HG03045 (cell line): ENCODE data around the gene RRM1.
"Not testable (repeated sequence)": the region's sequence is repeated elsewhere in the genome, so short reads cannot be mapped to it uniquely, and the experiment has no call there.

ENCODE experiments used
- ATAC-seq: cut with Tn5 transposase; IDR thresholded peaks from one replicate; pipeline ENCODE4 v1.9.1; 2021; ENCODE audit warnings: mild to moderate bottlenecking, moderate library complexity; ENCODE audit not compliant: unreplicated experiment

Gene RRM1

DNA sequence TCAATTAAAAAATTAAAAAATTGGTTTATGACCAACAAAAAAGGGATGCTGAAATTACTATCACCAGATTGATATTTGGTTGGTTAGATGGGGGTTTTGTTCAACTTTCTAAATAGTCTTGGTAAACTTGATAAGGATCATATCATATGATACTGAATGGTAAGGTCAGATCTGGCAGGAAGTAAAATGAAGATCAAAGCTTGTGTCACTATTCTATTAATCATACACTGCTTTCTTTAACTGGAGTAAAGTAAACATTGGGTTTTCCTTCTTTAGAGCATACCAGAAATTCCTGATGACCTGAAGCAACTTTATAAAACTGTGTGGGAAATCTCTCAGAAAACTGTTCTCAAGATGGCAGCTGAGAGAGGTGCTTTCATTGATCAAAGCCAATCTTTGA, 40.2 kb downstream of the RRM1 start:
- no peak for ATAC-seq

DNA sequence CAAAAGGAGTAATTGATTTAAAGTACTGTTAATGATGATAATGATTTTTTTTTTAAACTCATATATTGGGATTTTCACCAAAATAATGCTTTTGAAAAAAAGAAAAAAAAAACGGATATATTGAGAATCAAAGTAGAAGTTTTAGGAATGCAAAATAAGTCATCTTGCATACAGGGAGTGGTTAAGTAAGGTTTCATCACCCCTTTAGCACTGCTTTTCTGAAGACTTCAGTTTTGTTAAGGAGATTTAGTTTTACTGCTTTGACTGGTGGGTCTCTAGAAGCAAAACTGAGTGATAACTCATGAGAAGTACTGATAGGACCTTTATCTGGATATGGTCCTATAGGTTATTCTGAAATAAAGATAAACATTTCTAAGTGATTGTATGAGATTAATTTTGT, 43.9 kb downstream of the RRM1 start:
- no peak for ATAC-seq

DNA sequence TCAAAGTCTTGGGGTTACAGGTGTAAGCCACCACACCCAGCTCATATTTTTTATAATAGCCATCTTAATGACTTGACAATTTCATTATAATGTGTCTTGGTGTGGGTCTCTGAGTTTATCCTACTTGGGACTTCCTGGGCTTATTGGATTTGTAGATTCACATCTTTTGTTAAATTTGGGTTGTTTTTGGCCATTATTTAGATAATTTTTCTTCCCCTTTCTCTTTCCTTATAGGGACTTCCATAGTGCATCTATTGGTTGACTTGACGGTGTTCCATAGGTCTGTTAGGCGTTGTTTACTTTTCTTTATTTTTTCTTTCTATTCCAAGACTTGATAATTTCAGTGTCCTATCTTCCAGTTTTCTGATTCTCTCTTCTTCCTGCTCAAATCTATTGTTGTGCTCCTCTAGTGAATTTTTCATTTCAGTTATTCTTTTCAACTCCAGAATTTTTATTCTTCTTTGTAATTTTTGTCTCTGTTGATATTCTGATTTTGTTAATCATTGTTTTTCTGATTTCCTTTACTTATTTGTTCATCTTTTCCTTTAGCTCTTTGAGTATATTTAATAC, 45.6 kb downstream of the RRM1 start:
- no peak for ATAC-seq

DNA sequence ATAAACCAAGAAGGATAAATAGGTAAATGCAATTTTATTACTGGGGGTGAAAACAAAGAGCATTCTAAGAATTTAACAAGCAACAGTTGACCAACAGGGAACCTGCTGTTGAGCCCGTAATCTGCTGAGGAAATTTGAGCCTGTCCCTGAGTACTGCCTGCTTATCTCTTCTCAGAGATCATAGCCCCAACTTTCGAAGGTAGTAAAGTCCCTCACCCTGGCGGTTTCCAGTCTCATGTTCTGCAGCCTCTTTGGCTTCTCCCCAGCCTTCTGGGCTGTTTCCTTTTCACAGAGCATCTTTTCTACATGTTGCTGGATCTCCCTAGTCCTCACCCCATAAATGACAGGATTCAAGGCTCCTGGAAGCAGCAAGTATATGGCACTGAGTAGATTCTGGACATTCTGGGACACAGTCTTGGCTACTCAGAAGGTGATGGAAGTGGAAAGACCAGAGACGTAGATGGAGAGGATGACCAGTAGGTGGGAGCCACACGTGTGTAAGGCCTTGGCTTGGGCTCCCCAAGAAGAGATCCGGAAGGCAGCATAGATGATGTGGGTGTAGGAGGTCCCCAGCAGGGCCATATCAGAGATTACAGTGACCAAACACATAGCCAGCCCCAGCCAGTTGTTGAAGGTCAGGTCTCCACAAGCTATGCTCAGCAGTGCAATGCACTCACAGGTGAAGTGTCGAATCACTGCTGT, 51.6 kb downstream of the RRM1 start:
- no peak for ATAC-seq

DNA sequence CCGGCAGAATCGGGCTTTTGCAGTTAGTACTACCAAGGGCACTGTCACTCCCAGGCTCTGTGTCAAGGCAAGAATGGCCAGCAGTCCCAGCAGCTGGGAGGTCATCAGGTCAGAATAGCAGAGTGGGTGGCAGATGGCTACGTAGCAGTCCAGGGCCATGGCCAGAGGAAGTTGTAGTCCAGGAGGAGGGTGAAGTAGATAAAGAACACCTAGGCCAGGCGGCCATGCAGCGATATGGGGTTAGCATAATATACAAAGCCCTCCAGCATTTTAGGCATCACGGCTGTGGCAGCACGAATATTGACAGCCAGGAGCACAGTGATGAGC, 52.1 kb downstream of the RRM1 start:
- ATAC-seq: no peak

DNA sequence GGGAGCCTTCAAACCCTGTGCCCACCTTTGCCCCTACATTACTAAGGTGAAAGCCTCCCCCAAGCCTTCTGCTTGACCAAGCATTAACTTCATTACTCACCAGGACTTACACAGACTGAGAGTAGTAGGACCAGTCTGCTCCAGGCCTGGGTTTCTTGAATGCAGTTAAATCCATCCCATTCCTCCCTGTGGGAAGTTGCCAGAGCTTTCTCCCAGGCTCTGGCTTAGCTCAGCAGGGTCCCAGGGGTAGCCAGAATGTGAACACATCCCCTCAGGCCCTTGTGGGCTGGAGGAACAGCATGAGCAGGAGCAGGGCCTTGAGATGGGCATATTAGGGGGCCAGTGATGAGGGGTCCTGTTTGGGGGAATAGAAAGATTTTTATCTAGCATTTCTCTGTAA, 59.9 kb downstream of the RRM1 start:
- ATAC-seq: no peak

DNA sequence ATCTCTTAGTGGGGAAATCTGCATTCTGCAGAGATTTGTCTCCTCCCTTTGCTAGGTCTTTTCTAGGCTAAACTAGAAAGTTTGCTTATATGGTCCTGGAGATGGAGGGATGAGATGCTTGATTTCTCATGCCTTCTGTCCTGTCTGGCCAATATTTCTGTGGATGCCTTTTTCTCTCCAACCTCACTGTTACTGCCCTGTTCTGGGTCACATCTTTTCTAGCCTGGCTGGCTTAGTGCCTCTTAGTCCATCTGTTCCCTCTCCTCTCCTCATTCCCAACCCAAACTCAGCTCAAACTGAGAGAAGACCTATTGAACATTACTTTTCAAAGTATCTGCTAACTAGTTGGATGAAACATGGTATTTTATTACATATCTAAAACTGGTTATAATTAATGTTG, 62.0 kb downstream of the RRM1 start:
- no peak for ATAC-seq

DNA sequence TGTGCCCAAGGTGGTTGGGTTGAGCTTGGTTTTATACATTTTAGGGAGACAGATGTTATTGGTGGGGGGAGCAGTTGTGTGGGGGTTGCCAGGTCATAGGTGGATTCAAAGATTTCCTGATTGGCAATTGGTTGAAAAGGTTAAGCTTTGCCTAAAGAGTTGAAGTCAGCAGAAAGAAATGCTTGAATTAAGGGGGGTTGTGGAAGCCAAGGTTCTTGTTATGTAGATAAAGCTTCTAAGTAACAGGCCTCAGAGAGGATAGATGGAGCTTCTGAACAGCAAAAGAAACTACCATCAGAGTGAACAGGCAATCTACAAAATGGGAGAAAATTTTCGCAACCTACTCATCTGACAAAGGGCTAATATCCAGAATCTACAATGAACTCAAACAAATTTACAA, 64.2 kb downstream of the RRM1 start:
- ATAC-seq: not testable (repeated sequence)

DNA sequence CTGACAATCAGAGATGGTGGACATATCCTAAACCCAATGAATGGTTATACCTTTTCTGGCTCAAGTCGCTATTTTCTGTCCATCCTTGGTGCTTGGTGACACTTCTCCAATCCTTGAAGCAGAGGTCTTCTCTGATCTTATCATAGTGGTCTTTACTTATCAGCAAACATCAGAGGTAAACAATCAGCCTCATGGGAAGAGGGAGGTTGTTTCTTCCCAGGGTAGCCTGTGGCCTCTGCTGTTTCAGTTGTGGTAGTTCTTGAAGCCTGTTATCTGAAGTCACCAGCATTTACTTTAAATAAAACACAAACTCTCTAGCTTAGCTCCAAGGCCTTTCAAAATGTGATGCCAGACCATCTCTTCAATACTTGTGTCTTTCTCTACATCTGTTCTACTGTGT, 66.7 kb downstream of the RRM1 start:
- no peak for ATAC-seq

DNA sequence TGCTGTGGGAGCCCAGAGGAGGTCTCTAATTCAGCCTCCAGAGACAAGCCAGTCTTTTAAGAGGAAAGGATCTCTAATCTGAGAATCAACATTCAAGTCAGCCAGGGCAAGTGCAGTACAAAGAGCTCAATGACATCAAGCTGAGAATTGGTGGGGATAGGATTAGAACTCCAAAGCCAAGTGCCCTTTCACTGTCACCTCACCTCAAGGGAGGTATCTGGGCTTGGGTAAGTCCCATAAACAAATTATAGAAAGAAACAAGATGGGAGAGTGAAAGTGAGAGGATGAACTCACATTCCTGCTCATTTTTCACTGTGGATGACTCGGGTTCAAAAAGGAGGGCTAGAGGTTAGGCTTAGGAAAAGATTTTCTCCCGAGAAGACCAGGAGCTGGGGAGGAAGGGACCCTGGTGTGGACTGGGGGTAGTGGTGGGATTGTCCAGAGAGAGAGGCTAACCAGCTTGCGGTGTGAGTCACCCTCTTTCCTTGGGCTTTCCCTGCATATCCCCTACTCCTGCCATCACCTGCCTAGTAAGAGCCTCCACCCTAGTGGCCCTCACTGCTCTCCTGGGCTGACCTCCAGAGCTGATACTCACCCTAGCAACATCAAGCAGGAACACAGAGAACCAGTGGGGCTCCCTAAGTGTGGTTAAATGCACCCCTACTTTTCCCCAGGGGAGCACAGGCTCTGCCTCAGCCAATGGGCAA, 70.4 kb downstream of the RRM1 start:
- no peak for ATAC-seq

DNA sequence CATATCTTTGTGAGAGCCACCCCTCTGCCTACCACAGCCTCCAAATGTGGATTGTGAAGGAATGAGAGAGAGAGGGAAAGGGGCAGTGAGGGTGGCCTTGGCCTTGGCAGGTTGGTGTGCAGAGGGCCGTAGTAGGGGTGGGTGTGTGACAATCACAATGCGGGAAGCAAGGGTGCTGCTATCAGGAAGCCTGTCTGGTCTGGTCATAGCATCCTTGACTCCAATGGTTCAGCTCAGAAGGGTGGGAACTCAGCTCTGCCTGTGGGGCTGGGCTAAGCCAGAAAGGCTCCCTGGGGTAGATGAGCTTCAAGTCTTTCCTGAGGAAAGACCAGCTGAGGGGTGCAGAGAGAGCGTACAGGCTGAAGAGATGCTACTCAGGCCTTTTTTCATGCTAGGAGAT, 72.7 kb downstream of the RRM1 start:
- no peak for ATAC-seq

DNA sequence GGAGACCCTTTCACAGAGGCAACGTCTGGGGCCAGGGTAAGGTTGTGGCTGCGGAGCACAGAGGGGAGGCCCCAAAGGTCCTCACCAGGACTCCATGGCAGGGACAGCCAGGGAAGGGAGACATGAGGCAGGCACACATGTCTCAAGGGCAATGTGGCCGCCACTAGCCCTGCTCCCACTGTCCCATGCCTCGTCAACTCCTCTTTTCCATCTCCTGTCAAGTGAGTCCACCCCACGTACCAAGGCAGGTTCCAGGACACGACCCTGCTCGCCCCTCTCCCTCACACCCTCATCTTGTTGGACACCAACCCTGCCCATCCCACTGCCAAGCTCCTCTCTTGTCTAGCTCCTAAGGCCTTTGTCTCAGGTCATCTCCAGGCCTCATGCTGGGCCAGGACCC, 73.2 kb downstream of the RRM1 start:
- ATAC-seq: no peak

DNA sequence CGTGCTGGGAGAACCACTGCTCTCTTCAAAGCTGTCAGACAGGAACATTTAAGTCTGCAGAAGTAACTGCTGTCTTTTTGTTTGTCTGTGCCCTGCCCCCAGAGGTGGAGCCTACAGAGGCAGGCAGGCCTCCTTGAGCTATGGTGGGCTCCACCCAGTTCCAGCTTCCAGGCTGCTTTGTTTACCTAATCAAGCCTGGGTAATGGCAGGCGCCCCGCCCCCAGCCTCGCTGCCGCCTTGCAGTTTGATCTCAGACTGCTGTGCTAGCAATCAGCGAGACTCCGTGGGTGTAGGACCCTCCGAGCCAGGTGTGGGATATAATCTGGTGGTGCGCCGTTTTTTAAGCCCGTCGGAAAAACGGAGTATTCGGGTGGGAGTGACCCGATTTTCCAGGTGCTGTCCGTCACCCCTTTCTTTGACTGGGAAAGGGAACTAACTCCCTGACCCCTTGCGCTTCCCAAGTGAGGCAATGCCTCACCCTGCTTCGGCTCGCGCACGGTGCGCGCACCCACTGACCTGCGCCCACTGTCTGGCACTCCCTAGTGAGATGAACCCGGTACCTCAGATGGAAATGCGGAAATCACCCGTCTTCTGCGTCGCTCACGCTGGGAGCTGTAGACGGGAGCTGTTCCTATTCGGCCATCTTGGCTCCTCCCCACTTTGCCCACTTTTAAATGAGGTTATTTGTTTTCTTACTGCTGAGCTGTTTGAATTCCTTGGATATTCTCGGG, 81.2 kb downstream of the RRM1 start:
- not testable (repeated sequence) for ATAC-seq

DNA sequence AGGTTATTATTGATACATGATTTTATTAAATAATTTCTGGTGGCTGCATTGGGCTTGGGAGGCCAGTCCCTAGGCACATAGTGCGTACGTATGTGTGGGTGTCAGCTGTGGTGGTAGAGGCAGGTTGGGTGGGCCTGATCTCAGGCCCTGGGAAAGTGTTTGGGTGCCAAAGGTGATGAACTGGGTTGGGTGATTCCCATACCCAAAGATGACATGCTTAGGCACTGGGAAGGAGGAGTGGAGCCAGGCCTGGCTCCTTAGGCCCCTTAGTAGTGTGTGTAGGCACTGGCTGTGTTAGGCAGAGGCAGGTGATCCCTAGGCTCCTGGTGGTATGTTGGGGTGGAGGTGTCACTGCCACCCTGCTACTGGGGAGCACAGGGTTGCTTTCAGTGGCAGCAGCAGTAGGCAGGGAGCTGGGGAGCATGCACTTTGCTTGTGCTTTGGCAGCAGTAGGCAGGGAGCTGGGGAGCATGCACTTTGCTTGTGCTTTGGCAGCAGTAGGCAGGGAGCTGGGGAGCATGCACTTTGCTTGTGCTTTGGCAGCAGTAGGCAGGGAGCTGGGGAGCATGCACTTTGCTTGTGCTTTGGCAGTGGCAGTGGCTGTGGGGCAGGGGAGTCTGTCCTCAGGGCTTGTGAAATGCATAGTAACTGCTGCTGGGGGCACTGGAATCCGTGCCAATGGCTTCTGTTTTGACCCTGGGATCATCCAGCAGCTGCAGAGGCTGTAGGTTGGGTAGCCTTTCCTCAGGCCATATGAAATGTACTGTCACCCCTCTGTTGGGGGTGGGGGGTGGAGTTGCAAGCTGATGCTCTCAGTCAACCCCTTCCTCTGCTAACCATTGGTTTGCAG, 84.4 kb downstream of the RRM1 start:
- no peak for ATAC-seq

DNA sequence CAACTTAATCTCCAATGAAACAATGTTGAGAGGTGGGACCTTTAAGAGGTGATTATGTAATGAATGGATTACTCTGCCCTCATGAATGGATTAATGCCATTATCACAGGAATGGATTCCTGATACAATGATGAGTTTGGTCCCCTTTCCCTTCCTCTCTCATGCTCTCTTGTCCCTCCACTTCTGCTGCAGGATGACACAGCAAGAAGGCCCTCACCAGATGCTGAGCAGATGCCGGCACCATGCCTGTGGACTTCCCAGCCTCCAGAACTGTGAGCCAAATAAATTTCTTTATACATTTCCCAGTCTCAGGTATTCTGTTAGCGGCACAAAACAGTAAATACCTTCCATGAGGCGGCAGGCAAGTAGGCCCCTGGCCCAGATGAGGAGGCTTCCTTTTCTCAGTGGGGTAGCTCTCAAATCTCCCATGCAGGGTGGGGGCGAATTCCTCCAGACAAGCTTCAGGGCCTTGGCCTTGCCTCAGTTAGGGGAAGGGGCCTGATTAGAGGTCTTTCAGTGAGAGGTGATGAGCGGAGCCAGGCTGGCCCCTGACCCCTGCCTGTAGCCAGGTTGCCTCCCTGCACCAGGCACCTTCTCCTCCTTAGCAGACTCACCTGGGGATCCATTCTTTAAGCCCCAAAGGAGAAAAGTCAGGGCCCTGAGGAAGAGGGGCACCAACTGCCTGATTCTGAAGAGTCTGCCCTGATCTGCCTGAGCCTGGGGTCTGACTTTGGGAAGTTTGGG, 86.0 kb downstream of the RRM1 start:
- no peak for ATAC-seq

DNA sequence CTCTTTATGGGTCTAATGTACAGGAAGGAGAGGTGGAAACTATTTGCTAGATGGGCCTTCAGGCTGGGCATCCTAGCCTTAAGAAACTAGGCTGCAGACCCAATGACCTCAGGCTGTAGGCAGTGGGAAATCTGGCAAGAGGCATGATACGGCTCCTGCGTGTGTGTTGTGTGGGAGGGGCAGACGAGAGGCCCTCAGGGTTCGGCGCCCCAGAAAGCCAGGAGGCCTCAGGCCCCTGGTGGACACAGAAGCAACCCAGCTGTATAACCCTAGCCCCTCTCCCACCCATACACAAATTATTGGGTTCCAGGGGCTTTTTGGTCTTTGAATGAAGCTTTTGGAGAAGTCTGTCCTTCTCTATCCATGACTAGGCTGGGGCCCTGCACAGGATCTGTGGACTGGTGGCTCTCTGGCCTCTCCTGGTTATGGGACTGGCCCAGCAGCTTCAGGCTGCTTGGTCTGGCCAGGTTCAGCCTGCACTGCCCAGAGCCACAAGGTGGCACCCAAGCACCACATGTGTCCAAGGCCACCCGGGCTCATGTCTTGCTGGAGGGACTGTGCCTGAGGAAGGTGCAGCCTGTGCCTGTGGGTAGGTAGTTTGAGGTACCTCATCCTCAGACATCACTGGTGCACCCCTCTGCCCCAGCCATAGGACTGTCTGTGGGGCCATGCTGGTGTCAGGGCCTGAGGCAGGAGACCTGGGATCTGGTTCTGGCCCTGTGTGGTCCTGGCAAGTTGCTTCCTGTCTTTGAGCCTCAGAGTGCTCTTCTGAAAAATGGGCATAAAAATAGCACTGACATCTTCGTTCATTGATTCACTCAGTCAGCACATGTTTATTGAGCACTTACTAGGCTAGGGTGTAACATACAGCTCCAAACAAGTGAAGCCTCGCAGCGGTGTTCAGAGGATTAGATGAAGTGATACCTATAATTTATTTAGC, 87.5 kb downstream of the RRM1 start:
- peak; percentile 59 for ATAC-seq

DNA sequence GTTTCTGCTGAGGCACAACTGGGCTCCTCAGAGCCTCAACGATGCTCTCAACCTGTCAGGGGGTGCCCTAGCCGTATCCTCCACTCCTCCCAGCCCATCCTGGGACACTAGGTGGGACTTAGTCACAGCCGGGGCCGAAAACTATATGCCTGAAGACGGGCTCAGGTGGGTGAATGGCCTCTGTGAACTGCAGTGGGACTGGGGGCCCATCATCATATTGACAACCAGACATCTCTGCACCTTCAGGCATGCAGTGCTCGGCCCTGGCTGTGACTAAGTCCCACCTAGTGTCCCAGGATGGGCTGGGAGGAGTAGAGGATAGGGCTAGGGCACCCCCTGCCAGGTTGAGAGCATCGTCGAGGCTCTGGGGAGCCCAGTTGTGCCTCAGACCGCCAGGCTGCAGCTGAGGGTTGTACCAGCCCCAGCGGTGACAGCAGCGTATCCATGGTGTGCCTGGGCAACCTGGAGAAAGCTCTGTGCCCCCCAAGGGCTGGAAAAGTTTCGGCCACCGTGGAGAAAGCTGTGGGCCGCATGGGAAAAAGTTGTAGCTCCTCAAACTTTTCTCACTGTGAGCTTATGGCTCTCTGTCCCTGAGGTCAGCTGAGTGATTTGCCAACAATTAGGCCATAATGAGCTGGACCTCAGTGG, 88.9 kb downstream of the RRM1 start:
- ATAC-seq: no peak

DNA sequence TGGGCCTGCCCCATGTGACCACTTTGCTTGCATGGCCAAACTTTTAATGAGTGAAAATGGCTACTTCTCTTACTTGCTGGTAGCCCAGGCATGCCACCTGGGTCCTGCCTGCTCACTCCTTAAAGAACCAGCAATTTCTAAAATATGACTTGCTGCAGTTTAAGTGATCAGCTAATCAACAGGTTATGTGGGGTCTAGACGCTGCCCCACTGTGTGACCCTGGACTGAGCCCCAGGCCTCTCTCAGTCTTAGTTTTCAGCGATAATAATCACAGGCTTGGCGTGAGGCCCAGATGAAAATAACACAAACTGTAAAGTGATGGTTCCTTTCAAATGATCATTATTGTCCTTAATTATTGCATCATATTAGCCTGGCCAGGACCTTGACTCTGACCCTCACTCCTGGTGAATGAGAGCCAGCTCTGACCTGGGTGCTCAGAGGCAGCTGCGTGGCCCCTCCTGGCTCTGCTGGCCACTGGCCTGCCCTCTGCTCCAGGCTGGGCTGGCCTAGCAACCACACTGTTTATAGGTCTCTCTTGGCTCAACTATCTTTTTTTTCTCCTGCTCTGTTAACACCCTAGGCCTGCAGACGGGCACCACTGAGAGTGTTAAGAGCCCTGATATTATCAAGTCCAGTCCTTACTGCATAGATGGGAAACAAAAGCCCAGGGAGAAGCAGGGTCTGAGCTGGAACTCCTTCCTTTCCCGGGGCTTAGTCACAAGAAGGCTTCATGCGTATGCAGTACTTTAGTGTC, 89.7 kb downstream of the RRM1 start:
- ATAC-seq: no peak
